Stomach (tissue), 9 donors: ENCODE data around the gene TGFBI. TPM values are rescaled to one million over a fixed set of nuclear protein-coding genes. Genes with fewer than 3 reads are reported as not detected.

Experiments
- DNase-seq, 2 donors: peaks; one replicate each; pipeline versions ENCODE4 v3.0.0 to v3.0.0-alpha.2; 2013 to 2019
- H3K27ac ChIP-seq, 5 donors: fragments of 200-600 bp in 4 of 5; sonication (generic) in 4 of 5; one replicate each; pipeline ENCODE4 v1.5.1; 2013 to 2019; ENCODE audit warnings: mild to moderate bottlenecking in 1 of 5, moderate library complexity in 1 of 5
- H3K27me3 ChIP-seq, 3 donors: fragments of 200-600 bp; sonication (generic); one replicate each; pipeline ENCODE4 v1.5.1; 2017 to 2019; ENCODE audit warnings: mixed run types in 1 of 3
- H3K36me3 ChIP-seq, 4 donors: fragments of 200-600 bp; sonication (generic); 1 replicate in 3 of 4; 2 replicates in 1 of 4; pipeline ENCODE4 v1.5.1; 2016 to 2019
- H3K4me1 ChIP-seq, 4 donors: fragments of 200-600 bp; sonication (generic); one replicate each; pipeline ENCODE4 v1.5.1; 2016 to 2019
- H3K4me3 ChIP-seq, 4 donors: fragments of 200-600 bp; sonication (generic) in 3 of 4; one replicate each; pipeline ENCODE4 v1.5.1; 2016 to 2019; ENCODE audit warnings: mild to moderate bottlenecking in 1 of 4
- H3K9me3 ChIP-seq, 4 donors: fragments of 200-600 bp; sonication (generic); one replicate each; pipeline ENCODE4 v1.5.1; 2016 to 2019
- CTCF ChIP-seq, 7 experiments: fragments of 450-650 bp in 4 of 7; fragments of 200-600 bp in 3 of 7; sonication (generic) in 3 of 7; IDR thresholded peaks; one replicate each; pipeline ENCODE4 v1.5.1; 2016 to 2019; ENCODE audit warnings: antibody characterized with exemption in 7 of 7, control low read depth in 2 of 7, mild to moderate bottlenecking in 1 of 7
- EP300 ChIP-seq: sonication (generic); formaldehyde crosslinking; IDR thresholded peaks from one replicate; pipeline ENCODE4 v1.6.1; 2017; ENCODE audit warnings: antibody characterized with exemption
- POLR2A ChIP-seq, 4 donors: fragments of 450-650 bp; IDR thresholded peaks; one replicate each; pipeline ENCODE4 v1.6.1; 2016; ENCODE audit warnings: antibody characterized with exemption in 4 of 4, control low read depth in 2 of 4, mild to moderate bottlenecking in 1 of 4, moderate library complexity in 1 of 4
- POLR2AphosphoS5 ChIP-seq, 3 donors: sonication (generic); formaldehyde crosslinking; IDR thresholded peaks; one replicate each; pipeline ENCODE4 v1.6.1; 2016; ENCODE audit warnings: antibody characterized with exemption in 3 of 3
- WGBS, 5 donors: extraction: QIAGEN DNeasy Blood & Tissue Kit in 3 of 5; methylation state at CpG; one replicate each; pipeline versions ENCODE4 v1.1.5 to v1.1.7; 2013 to 2018; 5-methylcytosine and 5-hydroxymethylcytosine counted together
- intact Hi-C: fragments of 100-400 bp; cut with DNase I; formaldehyde crosslinking; loops from one replicate; pipeline ENCODE4 v1.15.1; 2023; ENCODE audit warnings: low total_unique reads
- polyA plus RNA-seq, 3 donors: library from polyadenylated mRNA; stranded (reverse); fragments of 200-250 nt; gene quantifications; one replicate each; pipeline ENCODE4 v1.2.3, GENCODE V29; 2013
- total RNA-seq, 5 donors: library from RNA; depleted of rRNA; stranded (reverse); fragments of >200 nt; gene quantifications; one replicate each; pipeline versions ENCODE4 v1.1.0 to v1.2.3, GENCODE V29; 2014 to 2016
- donor health status: healthy with polysubstance abuse.
- donor health status: Bipolar disorder and iron deficiency.
- donor health status: healthy.

The TGFBI gene
- total and polyA plus RNA-seq, 8 donors, result 24.5 to 180 (median 62.2) TPM

- DNase-seq, result peak in 1 of 2 donors; percentile 69
- peaks cover 0 to 19% (median 3%) of the 10 kb centered on the region in 4 donors for H3K36me3 ChIP-seq
- H3K4me3 ChIP-seq, result no peak overlapping the region
- H3K27ac ChIP-seq, result peak overlapping the region; percentile 22 to 88 (median 62)
- H3K27me3 ChIP-seq, result no peaks in the 10 kb centered on the region
- TF ChIP-seq POLR2AphosphoS5 (IDR thresholded peaks at IDR 0.05) (no peak), CTCF (IDR thresholded peaks at IDR 0.05) (no peak), POLR2A (IDR thresholded peaks at IDR 0.05) (no peak), EP300 (no peak)
- no peaks in the 10 kb centered on the region for H3K9me3 ChIP-seq
- 50 to 76% (median 69%) methylated on average over 6 to 7 of the region's 7 CpGs for WGBS, 5 donors
- peaks cover 9 to 48% (median 32%) of the 10 kb centered on the region in 4 donors for H3K4me1 ChIP-seq
- intact Hi-C loops, result loop anchor here (10.0 kb wide), 1 partner anchor 110 kb away; no protein-coding TSS in a partner anchor
Observed at GRCh38 chr5:136054142-136055019, 25.6 kb downstream of the TGFBI start.

- Histone ChIP-seq H3K27ac (peak overlapping the region in 3 of 5 donors; percentile 79 to 88 (median 84)), H3K27me3 (no peaks in the 10 kb centered on the region), H3K4me1 (peaks cover 9 to 51% (median 32%) of the 10 kb centered on the region in 4 donors), H3K36me3 (peaks cover 0 to 15% (median under 1%) of the 10 kb centered on the region in 4 donors), H3K4me3 (no peak overlapping the region), H3K9me3 (no peaks in the 10 kb centered on the region)
- TF ChIP-seq POLR2A (IDR thresholded peaks at IDR 0.05), result no peak
- 81 to 87% (median 84%) methylated on average over 11 to 14 of the region's 14 CpGs for WGBS, 5 donors
- DNase-seq, result no peak
- intact Hi-C loops, result loop anchor here (10.0 kb wide), 1 partner anchor 111 kb away; no protein-coding TSS in a partner anchor
Observed at GRCh38 chr5:136055612-136056309, 27.0 kb downstream of the TGFBI start.

GRCh38 chr5:136056336-136056735 lies 27.5 kb downstream of the TGFBI start:
- Histone ChIP-seq H3K27me3 (no peaks in the 10 kb centered on the region), H3K9me3 (no peaks in the 10 kb centered on the region), H3K4me3 (no peak overlapping the region), H3K36me3 (peaks cover 0 to 20% (median 4%) of the 10 kb centered on the region in 4 donors), H3K27ac (peak overlapping the region in 4 of 5 donors; percentile 74 to 88 (median 82)), H3K4me1 (peaks cover 9 to 51% (median 32%) of the 10 kb centered on the region in 4 donors)
- intact Hi-C loops, result loop anchor here (10.0 kb wide), 1 partner anchor 112 kb away; no protein-coding TSS in a partner anchor
- DNase-seq, result no peak
- TF ChIP-seq POLR2AphosphoS5 (IDR thresholded peaks at IDR 0.05), result no peak
- no peak for TF ChIP-seq POLR2A (IDR thresholded peaks at IDR 0.05)
- TF ChIP-seq CTCF (IDR thresholded peaks at IDR 0.05), result no peak
- TF ChIP-seq EP300, result no peak
- 74 to 83% (median 80%) methylated on average over 5 of the region's 5 CpGs for WGBS, 5 donors

- peak overlapping the region; percentile 4 to 88 (median 79) for H3K27ac ChIP-seq
- no peak for DNase-seq
Observed at GRCh38 chr5:136056771-136057335, 28.1 kb downstream of the TGFBI start.

More at GRCh38 chr5:136056771-136057335, 28.1 kb downstream of the TGFBI start:
- intact Hi-C loops, result loop anchor here (10.0 kb wide), 1 partner anchor 112 kb away; no protein-coding TSS in a partner anchor
- WGBS, 5 donors, result 77 to 92% (median 87%) methylated on average over 7 to 8 of the region's 8 CpGs
- no peak for TF ChIP-seq POLR2AphosphoS5 (IDR thresholded peaks at IDR 0.05)
- TF ChIP-seq POLR2A (IDR thresholded peaks at IDR 0.05), result no peak
- no peak for TF ChIP-seq CTCF (IDR thresholded peaks at IDR 0.05)
- no peak for TF ChIP-seq EP300
- H3K27me3 ChIP-seq, result no peaks in the 10 kb centered on the region
- H3K36me3 ChIP-seq, result peaks cover 0 to 25% (median 7%) of the 10 kb centered on the region in 4 donors
- peaks cover 9 to 51% (median 32%) of the 10 kb centered on the region in 4 donors for H3K4me1 ChIP-seq
- no peak overlapping the region for H3K4me3 ChIP-seq
- no peaks in the 10 kb centered on the region for H3K9me3 ChIP-seq
